ENCODE data around the gene PAM. TPM values are rescaled to one million over a fixed set of nuclear protein-coding genes. Genes with fewer than 3 reads are reported as not detected.
A peak's percentile ranks its signal among the peaks of the same experiment; 100 is the strongest.

Gene PAM
- total RNA-seq, 4 donors from 2014 or later: 113 to 178 (median 130) TPM

GRCh38 chr5:102860035-102860434 is 104.9 kb downstream of the PAM start:
- TF ChIP-seq CTCF (IDR thresholded peaks at IDR 0.05): no peak
- no peak for DNase-seq (ENCODE audit: low spot score)
- no peak for ATAC-seq (ENCODE audit: low FRiP score)

- ATAC-seq (ENCODE audit: low FRiP score): no peak
- DNase-seq (ENCODE audit: low spot score): no peak
- TF ChIP-seq CTCF (IDR thresholded peaks at IDR 0.05): no peak
Measured at GRCh38 chr5:102863058-102863457, 108.0 kb downstream of the PAM start.

GRCh38 chr5:102863764-102864560 is 108.9 kb downstream of the PAM start:
- no peak for ATAC-seq (ENCODE audit: low FRiP score)
- no peak for TF ChIP-seq CTCF (IDR thresholded peaks at IDR 0.05)
- no peak for DNase-seq (ENCODE audit: low spot score)

GRCh38 chr5:102865171-102865509 is 110.0 kb downstream of the PAM start:
- ATAC-seq (ENCODE audit: low FRiP score): no peak
- no peak for TF ChIP-seq CTCF (IDR thresholded peaks at IDR 0.05)
- DNase-seq (ENCODE audit: low spot score): no peak

- no peak for TF ChIP-seq CTCF (IDR thresholded peaks at IDR 0.05)
- peak; percentile 33 for DNase-seq (ENCODE audit: low spot score)
- peak; percentile 94 for ATAC-seq (ENCODE audit: low FRiP score)
Measured at GRCh38 chr5:102865510-102866236, 110.6 kb downstream of the PAM start.

- TF ChIP-seq CTCF (IDR thresholded peaks at IDR 0.05): no peak
- DNase-seq (ENCODE audit: low spot score) (no peak), ATAC-seq (ENCODE audit: low FRiP score) (peak; percentile 13)
Measured at GRCh38 chr5:102866237-102866600, 111.1 kb downstream of the PAM start.

All from omental fat pad (tissue), 4 donors.